Measurements from ENCODE around the gene FGF14.
"Not testable (repeated sequence)": the region's sequence is repeated elsewhere in the genome, so short reads cannot be mapped to it uniquely, and the experiment has no call there.

The FGF14 gene

DNA sequence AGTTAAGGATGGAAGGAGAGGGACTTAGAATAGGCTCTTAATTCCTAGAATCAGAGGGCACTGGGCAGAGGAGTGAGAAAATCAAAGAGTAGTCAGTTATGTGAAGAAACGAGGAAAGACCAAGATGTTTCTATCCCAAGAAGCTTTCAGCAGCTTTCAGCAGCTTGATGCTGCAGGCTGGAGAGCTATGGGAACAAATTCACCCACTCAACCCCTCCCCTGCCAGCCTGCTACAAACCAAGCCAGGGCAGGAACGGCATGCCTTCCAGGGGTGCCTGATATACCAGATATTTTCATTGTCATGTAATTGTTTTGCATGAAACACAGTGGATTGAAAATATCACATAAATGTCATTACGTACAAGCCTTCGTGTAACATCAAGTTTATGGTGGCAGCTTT is 262.2 kb downstream of the FGF14 start:
- DNase-seq (ENCODE audit: low spot score) (no peak), ATAC-seq (ENCODE audit: low read depth) (no peak)
- no peaks in the 10 kb centered on the region for H3K27me3 ChIP-seq (ENCODE audit: insufficient read depth, poor library complexity, severe bottlenecking)
- H3K4me1 ChIP-seq (ENCODE audit: insufficient read depth, poor library complexity, severe bottlenecking) = no peaks in the 10 kb centered on the region
- H3K27ac ChIP-seq (ENCODE audit: poor library complexity, severe bottlenecking) = no peak overlapping the region
- no peak for TF ChIP-seq CTCF (IDR thresholded peaks at IDR 0.05; ENCODE audit: poor library complexity, severe bottlenecking)
- H3K36me3 ChIP-seq (ENCODE audit: low read depth) = no peaks in the 10 kb centered on the region
- H3K9me3 ChIP-seq (ENCODE audit: severe bottlenecking) = no peaks in the 10 kb centered on the region
- no peak overlapping the region for H3K4me3 ChIP-seq (ENCODE audit: severe bottlenecking)

DNA sequence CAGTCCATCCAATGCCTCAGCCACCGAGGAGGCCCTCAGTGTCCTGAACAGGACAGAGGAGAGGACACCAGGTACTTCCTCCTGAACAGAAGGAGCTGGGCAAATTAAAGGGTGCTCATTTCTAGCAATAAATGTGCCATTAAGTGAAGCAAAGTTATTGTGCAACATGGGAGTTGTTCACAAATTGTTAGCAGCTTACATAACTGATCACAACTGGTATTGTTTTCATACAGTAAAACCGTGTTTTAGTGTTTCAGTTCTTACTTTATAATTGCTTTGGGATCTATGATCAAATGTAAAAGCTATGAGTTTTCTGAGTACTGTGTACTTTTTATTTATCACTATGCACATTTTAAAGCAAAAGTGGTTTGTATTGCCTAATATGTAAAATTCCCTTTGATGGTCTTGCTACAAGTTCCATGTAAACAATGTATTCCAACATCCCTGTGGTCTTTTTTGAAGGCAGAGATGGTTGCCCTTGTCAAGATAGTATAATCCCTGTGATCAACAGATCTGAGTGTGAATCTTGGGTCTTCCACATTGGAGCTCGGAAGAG is 263.1 kb downstream of the FGF14 start:
- ATAC-seq (ENCODE audit: low read depth) (no peak), DNase-seq (ENCODE audit: low spot score) (no peak)
- no peak overlapping the region for H3K4me3 ChIP-seq (ENCODE audit: severe bottlenecking)
- H3K27me3 ChIP-seq (ENCODE audit: insufficient read depth, poor library complexity, severe bottlenecking) = no peaks in the 10 kb centered on the region
- no peak overlapping the region for H3K27ac ChIP-seq (ENCODE audit: poor library complexity, severe bottlenecking)
- H3K4me1 ChIP-seq (ENCODE audit: insufficient read depth, poor library complexity, severe bottlenecking) = no peaks in the 10 kb centered on the region
- no peaks in the 10 kb centered on the region for H3K36me3 ChIP-seq (ENCODE audit: low read depth)
- no peaks in the 10 kb centered on the region for H3K9me3 ChIP-seq (ENCODE audit: severe bottlenecking)
- no peak for TF ChIP-seq CTCF (IDR thresholded peaks at IDR 0.05; ENCODE audit: poor library complexity, severe bottlenecking)

DNA sequence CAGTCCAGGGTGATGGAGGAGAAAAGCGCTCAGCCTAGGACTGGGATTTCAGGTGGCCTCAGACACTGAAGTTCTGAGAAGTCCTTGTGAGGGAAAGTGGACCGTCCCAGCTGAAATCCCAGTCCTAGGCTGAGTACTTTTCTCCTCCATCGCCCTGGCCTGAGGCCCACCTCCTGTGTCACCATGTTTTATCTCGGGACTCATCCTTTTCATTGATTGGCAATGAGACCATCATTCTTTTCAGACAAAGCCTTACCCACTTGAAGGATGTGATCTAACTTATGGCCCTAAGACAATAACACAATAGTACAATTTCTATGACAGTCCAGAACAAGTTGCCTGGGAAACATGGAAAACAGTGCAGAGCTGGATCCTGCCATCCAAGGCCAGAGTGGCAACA is 263.9 kb downstream of the FGF14 start:
- H3K4me1 ChIP-seq (ENCODE audit: insufficient read depth, poor library complexity, severe bottlenecking); H3K9me3 ChIP-seq (ENCODE audit: severe bottlenecking); H3K27ac ChIP-seq (ENCODE audit: poor library complexity, severe bottlenecking); H3K4me3 ChIP-seq (ENCODE audit: severe bottlenecking); DNase-seq (ENCODE audit: low spot score); H3K27me3 ChIP-seq (ENCODE audit: insufficient read depth, poor library complexity, severe bottlenecking); ATAC-seq (ENCODE audit: low read depth); H3K36me3 ChIP-seq (ENCODE audit: low read depth): not testable (repeated sequence)

- Histone ChIP-seq H3K27ac (ENCODE audit: poor library complexity, severe bottlenecking) (no peak overlapping the region), H3K9me3 (ENCODE audit: severe bottlenecking) (no peaks in the 10 kb centered on the region), H3K4me3 (ENCODE audit: severe bottlenecking) (no peak overlapping the region), H3K27me3 (ENCODE audit: insufficient read depth, poor library complexity, severe bottlenecking) (no peaks in the 10 kb centered on the region), H3K36me3 (ENCODE audit: low read depth) (no peaks in the 10 kb centered on the region), H3K4me1 (ENCODE audit: insufficient read depth, poor library complexity, severe bottlenecking) (no peaks in the 10 kb centered on the region)
- no peak for DNase-seq (ENCODE audit: low spot score)
- ATAC-seq (ENCODE audit: low read depth) = no peak
- no peak for TF ChIP-seq CTCF (IDR thresholded peaks at IDR 0.05; ENCODE audit: poor library complexity, severe bottlenecking)
These were observed 265.0 kb downstream of the FGF14 start for GRCh38 chr13:102136735-102137296.

DNA sequence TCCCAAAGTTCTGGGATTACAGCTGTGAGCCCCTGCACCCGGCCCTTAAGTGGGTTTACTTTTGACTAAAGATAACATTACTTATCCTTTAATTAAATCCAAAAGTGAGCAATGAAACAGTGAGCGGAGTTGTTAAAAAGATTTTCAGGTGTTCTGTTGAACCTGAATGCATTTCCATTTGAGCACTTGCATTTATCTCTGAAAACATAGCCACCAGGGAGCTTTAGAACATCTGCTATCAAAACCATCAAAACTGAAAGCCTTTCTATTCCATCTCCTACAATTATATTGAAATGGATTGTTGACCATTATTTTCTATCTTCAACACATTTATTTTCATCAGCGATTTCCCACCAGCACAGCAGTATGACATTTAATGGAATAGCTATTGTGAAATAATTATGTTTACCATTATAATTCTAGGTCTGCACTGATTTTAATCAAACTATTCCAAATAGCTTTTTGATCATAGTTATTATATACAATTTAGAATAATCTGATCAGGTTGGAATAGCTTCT is 269.0 kb downstream of the FGF14 start:
- Histone ChIP-seq H3K27me3 (ENCODE audit: insufficient read depth, poor library complexity, severe bottlenecking) (no peaks in the 10 kb centered on the region), H3K4me3 (ENCODE audit: severe bottlenecking) (no peak overlapping the region), H3K36me3 (ENCODE audit: low read depth) (no peaks in the 10 kb centered on the region), H3K9me3 (ENCODE audit: severe bottlenecking) (no peaks in the 10 kb centered on the region), H3K27ac (ENCODE audit: poor library complexity, severe bottlenecking) (no peak overlapping the region), H3K4me1 (ENCODE audit: insufficient read depth, poor library complexity, severe bottlenecking) (peaks cover 9% of the 10 kb centered on the region)
- TF ChIP-seq CTCF (IDR thresholded peaks at IDR 0.05; ENCODE audit: poor library complexity, severe bottlenecking) = no peak
- ATAC-seq (ENCODE audit: low read depth) (no peak), DNase-seq (ENCODE audit: low spot score) (no peak)
